ENCODE data around the gene PLEKHN1.

PLEKHN1 gene

GRCh38 chr1:996851-997712, 30.8 kb downstream of the PLEKHN1 start:
- peak in 1 of 2 donors; percentile 12 for DNase-seq
- Mint-ChIP-seq H3K27ac (no peak overlapping the region), H3K9me3 (peaks cover 1 to 13% of the 10 kb centered on the region in 2 donors)

GRCh38 chr1:997713-997992, 31.4 kb downstream of the PLEKHN1 start:
- Mint-ChIP-seq H3K27me3 (peaks cover 66% of the 10 kb centered on the region), H3K9me3 (peaks cover 0 to 7% of the 10 kb centered on the region in 2 donors)
- ATAC-seq = no peak

More at GRCh38 chr1:996851-997712, 30.8 kb downstream of the PLEKHN1 start:
- H3K27me3 Mint-ChIP-seq = peaks cover 60% of the 10 kb centered on the region
- H3K4me1 Mint-ChIP-seq = peaks cover 53% of the 10 kb centered on the region
- H3K4me3 Mint-ChIP-seq = peak overlapping the region in 1 of 2 donors; percentile 46
- no peak for ATAC-seq

GRCh38 chr1:997993-998744, 31.9 kb downstream of the PLEKHN1 start:
- no peak for ATAC-seq
- DNase-seq = peak in 1 of 2 donors; percentile 13
- H3K27ac Mint-ChIP-seq = no peak overlapping the region
- peaks cover 71% of the 10 kb centered on the region for H3K27me3 Mint-ChIP-seq
- peak overlapping the region; percentile 39 to 51 for H3K4me3 Mint-ChIP-seq
- H3K9me3 Mint-ChIP-seq = peaks cover 0 to 2% of the 10 kb centered on the region in 2 donors
- peaks cover 44% of the 10 kb centered on the region for H3K4me1 Mint-ChIP-seq

More at GRCh38 chr1:997713-997992, 31.4 kb downstream of the PLEKHN1 start:
- H3K4me1 Mint-ChIP-seq = peaks cover 48% of the 10 kb centered on the region
- peak in 1 of 2 donors; percentile 10 for DNase-seq
- H3K4me3 Mint-ChIP-seq = peak overlapping the region in 1 of 2 donors; percentile 46
- no peak overlapping the region for H3K27ac Mint-ChIP-seq

GRCh38 chr1:998745-998994, 32.4 kb downstream of the PLEKHN1 start:
- no peaks in the 10 kb centered on the region for H3K9me3 Mint-ChIP-seq
- DNase-seq = no peak
- no peak overlapping the region for H3K27ac Mint-ChIP-seq
- H3K4me3 Mint-ChIP-seq = peak overlapping the region in 1 of 2 donors; percentile 58
- ATAC-seq = no peak
- peaks cover 76% of the 10 kb centered on the region for H3K27me3 Mint-ChIP-seq
- H3K4me1 Mint-ChIP-seq = peaks cover 44% of the 10 kb centered on the region

GRCh38 chr1:998995-999724, 32.9 kb downstream of the PLEKHN1 start:
- H3K4me1 Mint-ChIP-seq = peaks cover 45% of the 10 kb centered on the region
- peak overlapping the region; percentile 57 to 58 for H3K4me3 Mint-ChIP-seq
- peaks cover 81% of the 10 kb centered on the region for H3K27me3 Mint-ChIP-seq
- H3K9me3 Mint-ChIP-seq = no peaks in the 10 kb centered on the region
- DNase-seq = peak in 1 of 2 donors; percentile 34
- no peak overlapping the region for H3K27ac Mint-ChIP-seq
- peak; percentile 14 for ATAC-seq

GRCh38 chr1:999725-1000356, 33.6 kb downstream of the PLEKHN1 start, which contains the start of gene HES4:
Gene HES4, minus strand, starts transcription at chr1:1000097. Its CDS starts 124 bp downstream, at chr1:999973.
- Mint-ChIP-seq H3K4me1 (peaks cover 48% of the 10 kb centered on the region), H3K27ac (peak within 1 kb of the TSS in 1 of 2 donors; percentile 80), H3K27me3 (peaks cover 83% of the 10 kb centered on the region), H3K9me3 (no peaks in the 10 kb centered on the region), H3K4me3 (peak within 1 kb of the TSS; percentile 79 to 80)
- DNase-seq (peak; percentile 56 to 67), ATAC-seq (peak; percentile 61)

- ATAC-seq = peak; percentile 25
- Mint-ChIP-seq H3K4me3 (peak overlapping the region; percentile 79 to 80), H3K27ac (peak overlapping the region in 1 of 2 donors; percentile 80)
Observed at GRCh38 chr1:1000357-1001056, 34.2 kb downstream of the PLEKHN1 start.

GRCh38 chr1:1001057-1001783, 34.9 kb downstream of the PLEKHN1 start:
- Mint-ChIP-seq H3K27ac (peak overlapping the region in 1 of 2 donors; percentile 80), H3K9me3 (no peaks in the 10 kb centered on the region), H3K4me3 (peak overlapping the region; percentile 79 to 80), H3K4me1 (peaks cover 50% of the 10 kb centered on the region), H3K27me3 (peaks cover 83% of the 10 kb centered on the region)
- peak in 1 of 2 donors; percentile 16 for DNase-seq
- no peak for ATAC-seq

More at GRCh38 chr1:1000357-1001056, 34.2 kb downstream of the PLEKHN1 start:
- H3K27me3 Mint-ChIP-seq = peaks cover 83% of the 10 kb centered on the region
- peaks cover 52% of the 10 kb centered on the region for H3K4me1 Mint-ChIP-seq
- H3K9me3 Mint-ChIP-seq = no peaks in the 10 kb centered on the region
- peak; percentile 58 to 78 for DNase-seq

- H3K9me3 Mint-ChIP-seq = no peaks in the 10 kb centered on the region
- DNase-seq (no peak), ATAC-seq (no peak)
- H3K27ac Mint-ChIP-seq = no peak overlapping the region
- H3K27me3 Mint-ChIP-seq = peaks cover 68% of the 10 kb centered on the region
- H3K4me3 Mint-ChIP-seq = no peak overlapping the region
- peaks cover 33% of the 10 kb centered on the region for H3K4me1 Mint-ChIP-seq
Observed at GRCh38 chr1:1003618-1004419, 37.5 kb downstream of the PLEKHN1 start.

GRCh38 chr1:1004420-1004779, 38.1 kb downstream of the PLEKHN1 start:
- Mint-ChIP-seq H3K27me3 (peaks cover 68% of the 10 kb centered on the region), H3K27ac (no peak overlapping the region), H3K4me3 (peak overlapping the region in 1 of 2 donors; percentile 71), H3K4me1 (peaks cover 33% of the 10 kb centered on the region), H3K9me3 (no peaks in the 10 kb centered on the region)
- ATAC-seq (no peak), DNase-seq (no peak)

GRCh38 chr1:1004780-1005697, 38.8 kb downstream of the PLEKHN1 start:
- Mint-ChIP-seq H3K4me1 (peaks cover 33% of the 10 kb centered on the region), H3K27ac (no peak overlapping the region), H3K9me3 (no peaks in the 10 kb centered on the region), H3K27me3 (peaks cover 68% of the 10 kb centered on the region), H3K4me3 (peak overlapping the region; percentile 8 to 71)
- ATAC-seq (peak; percentile 54), DNase-seq (no peak)

- peak overlapping the region in 1 of 2 donors; percentile 16 for H3K27ac Mint-ChIP-seq
Observed at GRCh38 chr1:1005774-1006304, 39.6 kb downstream of the PLEKHN1 start.

More at GRCh38 chr1:1005774-1006304, 39.6 kb downstream of the PLEKHN1 start:
- DNase-seq (no peak), ATAC-seq (no peak)
- H3K4me3 Mint-ChIP-seq = no peak overlapping the region
- peaks cover 60% of the 10 kb centered on the region for H3K27me3 Mint-ChIP-seq
- peaks cover 29% of the 10 kb centered on the region for H3K4me1 Mint-ChIP-seq
- H3K9me3 Mint-ChIP-seq = no peaks in the 10 kb centered on the region

Data from stimulated activated naive CD8-positive, alpha-beta T cell treated with anti-CD3 and anti-CD28 coated beads, Interleukin-15, amount 100 ng/mL, for 72 hours (primary cell).